HG03095 (cell line): ENCODE results near the gene SIRPA.

Experiments
- ATAC-seq: cut with Tn5 transposase; IDR thresholded peaks from one replicate; pipeline ENCODE4 v1.9.1; 2021; ENCODE audit warnings: moderate library complexity; ENCODE audit not compliant: unreplicated experiment

The SIRPA gene

GRCh38 chr20:1887321-1887720 lies 7.9 kb upstream of the SIRPA start:
- no peak for ATAC-seq

- ATAC-seq, result no peak
Measured at GRCh38 chr20:1887756-1888155, 7.5 kb upstream of the SIRPA start.

GRCh38 chr20:1888796-1889463 lies 6.3 kb upstream of the SIRPA start:
- no peak for ATAC-seq

- ATAC-seq, result no peak
Measured at GRCh38 chr20:1890469-1891262, 4.5 kb upstream of the SIRPA start.

- ATAC-seq, result no peak
Measured at GRCh38 chr20:1891263-1892118, 3.7 kb upstream of the SIRPA start.

GRCh38 chr20:1892119-1892385 lies 3.2 kb upstream of the SIRPA start:
- ATAC-seq, result no peak

GRCh38 chr20:1893721-1894470 lies 1.3 kb upstream of the SIRPA start:
- no peak for ATAC-seq

GRCh38 chr20:1894471-1894950 lies 696 bp upstream of the SIRPA start:
- ATAC-seq, result no peak

GRCh38 chr20:1895674-1896483 lies 672 bp downstream of the SIRPA start:
- ATAC-seq, result no peak

- no peak for ATAC-seq
Measured at GRCh38 chr20:1896484-1897258, 1.5 kb downstream of the SIRPA start.

- ATAC-seq, result no peak
Measured at GRCh38 chr20:1897541-1897940, 2.3 kb downstream of the SIRPA start.

- peak; percentile 44 for ATAC-seq
Measured at GRCh38 chr20:1897965-1898464, 2.8 kb downstream of the SIRPA start.

GRCh38 chr20:1898482-1899240 lies 3.5 kb downstream of the SIRPA start:
- no peak for ATAC-seq

- ATAC-seq, result no peak
Measured at GRCh38 chr20:1899241-1899525, 4.0 kb downstream of the SIRPA start.

- no peak for ATAC-seq
Measured at GRCh38 chr20:1900321-1900801, 5.2 kb downstream of the SIRPA start.

GRCh38 chr20:1901704-1902103 lies 6.5 kb downstream of the SIRPA start:
- ATAC-seq, result no peak

- no peak for ATAC-seq
Measured at GRCh38 chr20:1902188-1902587, 7.0 kb downstream of the SIRPA start.

GRCh38 chr20:1904135-1904534 lies 8.9 kb downstream of the SIRPA start:
- no peak for ATAC-seq

- ATAC-seq, result no peak
Measured at GRCh38 chr20:1905009-1905408, 9.8 kb downstream of the SIRPA start.
